KMS-11 (cell line): Measurements from ENCODE around the gene OTOF.

Source experiments
- H2AFZ ChIP-seq: fragments of 200-600 bp; sonication (generic); 2 replicates; pipeline ENCODE4 v1.6.1; 2016; ENCODE audit warnings: antibody characterized with exemption, mixed run types, low read depth
- H3K27ac ChIP-seq: fragments of 200-600 bp; sonication (generic); 2 replicates; pipeline ENCODE4 v1.6.1; 2016; ENCODE audit warnings: mild to moderate bottlenecking, mixed run types
- H3K27me3 ChIP-seq: fragments of 200-600 bp; sonication (generic); 2 replicates; pipeline ENCODE4 v1.6.1; 2017; ENCODE audit warnings: mild to moderate bottlenecking, low read depth, mixed run types, moderate library complexity; ENCODE audit not compliant: insufficient read depth
- H3K36me3 ChIP-seq: fragments of 200-600 bp; sonication (generic); 2 replicates; pipeline ENCODE4 v1.6.1; 2017; ENCODE audit warnings: mild to moderate bottlenecking, mixed run types; ENCODE audit not compliant: insufficient read depth
- H3K4me1 ChIP-seq: fragments of 200-600 bp; sonication (generic); 2 replicates; pipeline ENCODE4 v1.6.1; 2016; ENCODE audit warnings: mild to moderate bottlenecking, low read depth, mixed run types; ENCODE audit not compliant: poor library complexity, severe bottlenecking
- H3K4me2 ChIP-seq: fragments of 200-600 bp; sonication (generic); 2 replicates; pipeline ENCODE4 v1.7.0; 2016; ENCODE audit warnings: mild to moderate bottlenecking, mixed run types
- H3K4me3 ChIP-seq: fragments of 200-600 bp; sonication (generic); IDR thresholded peaks from 2 replicates; pipeline ENCODE4 v1.6.1; 2017; ENCODE audit warnings: low read depth, low read length, mixed read lengths; ENCODE audit not compliant: insufficient read depth
- H3K79me2 ChIP-seq: fragments of 200-600 bp; sonication (generic); 2 replicates; pipeline ENCODE4 v1.6.1; 2016; ENCODE audit warnings: low read depth, mixed run types; ENCODE audit not compliant: insufficient read depth
- H3K9ac ChIP-seq: fragments of 200-600 bp; sonication (generic); 2 replicates; pipeline ENCODE4 v1.6.1; 2016; ENCODE audit warnings: mild to moderate bottlenecking, mixed run types
- H4K20me1 ChIP-seq: fragments of 200-600 bp; sonication (generic); 2 replicates; pipeline ENCODE4 v1.6.1; 2016; ENCODE audit warnings: mild to moderate bottlenecking, mixed run types; ENCODE audit not compliant: insufficient read depth
- CTCF ChIP-seq: fragments of 200-600 bp; sonication (generic); conservative IDR thresholded peaks from 2 replicates; pipeline ENCODE4 v1.6.1; 2017; ENCODE audit warnings: low read depth, mild to moderate bottlenecking, antibody characterized with exemption, low read length, moderate library complexity, mixed read lengths

OTOF gene

GRCh38 chr2:26424221-26424620 is 53.7 kb downstream of the OTOF start:
- H3K79me2 ChIP-seq: no peaks in the 10 kb centered on the region
- TF ChIP-seq CTCF: no peak
- H3K9ac ChIP-seq: no peak overlapping the region
- H3K27ac ChIP-seq: no peak overlapping the region
- no peaks in the 10 kb centered on the region for H4K20me1 ChIP-seq
- H2AFZ ChIP-seq: no peak overlapping the region
- no peaks in the 10 kb centered on the region for H3K4me1 ChIP-seq
- no peaks in the 10 kb centered on the region for H3K36me3 ChIP-seq
- H3K27me3 ChIP-seq: no peaks in the 10 kb centered on the region
- no peak overlapping the region for H3K4me2 ChIP-seq
- H3K4me3 ChIP-seq: no peak overlapping the region

DNA sequence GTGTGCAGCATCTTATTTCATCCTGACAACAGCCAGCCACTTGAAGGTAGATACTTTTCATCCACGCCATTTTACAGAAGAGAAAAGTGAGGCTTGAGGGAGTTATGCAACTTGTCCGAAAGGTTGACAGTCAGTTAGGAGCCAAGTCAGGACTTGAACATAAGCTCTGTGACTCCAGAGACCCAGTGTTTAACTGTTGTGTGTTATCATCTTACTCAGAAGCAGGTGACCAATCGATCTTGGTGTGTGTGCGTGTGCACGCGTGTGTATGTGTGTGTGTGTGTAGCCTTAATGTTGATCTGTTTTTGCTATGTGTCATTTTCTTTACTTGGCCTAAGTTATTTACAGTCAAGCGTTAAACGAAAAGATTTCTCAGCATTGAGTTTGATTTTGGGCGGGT is 54.2 kb downstream of the OTOF start:
- Histone ChIP-seq H3K4me2 (no peak overlapping the region), H3K36me3 (no peaks in the 10 kb centered on the region), H3K4me1 (no peaks in the 10 kb centered on the region), H4K20me1 (no peaks in the 10 kb centered on the region), H3K9ac (no peak overlapping the region), H3K79me2 (no peaks in the 10 kb centered on the region), H3K27me3 (no peaks in the 10 kb centered on the region), H3K4me3 (no peak overlapping the region), H2AFZ (no peak overlapping the region), H3K27ac (no peak overlapping the region)
- TF ChIP-seq CTCF: no peak

- H3K4me3 ChIP-seq: no peak overlapping the region
- H3K9ac ChIP-seq: no peak overlapping the region
- H3K36me3 ChIP-seq: no peaks in the 10 kb centered on the region
- no peak overlapping the region for H3K27ac ChIP-seq
- no peak for TF ChIP-seq CTCF
- H3K4me2 ChIP-seq: no peak overlapping the region
- no peaks in the 10 kb centered on the region for H4K20me1 ChIP-seq
- no peaks in the 10 kb centered on the region for H3K79me2 ChIP-seq
- no peaks in the 10 kb centered on the region for H3K4me1 ChIP-seq
- H2AFZ ChIP-seq: no peak overlapping the region
- H3K27me3 ChIP-seq: no peaks in the 10 kb centered on the region
These were observed 54.8 kb downstream of the OTOF start for GRCh38 chr2:26422947-26423629.

DNA sequence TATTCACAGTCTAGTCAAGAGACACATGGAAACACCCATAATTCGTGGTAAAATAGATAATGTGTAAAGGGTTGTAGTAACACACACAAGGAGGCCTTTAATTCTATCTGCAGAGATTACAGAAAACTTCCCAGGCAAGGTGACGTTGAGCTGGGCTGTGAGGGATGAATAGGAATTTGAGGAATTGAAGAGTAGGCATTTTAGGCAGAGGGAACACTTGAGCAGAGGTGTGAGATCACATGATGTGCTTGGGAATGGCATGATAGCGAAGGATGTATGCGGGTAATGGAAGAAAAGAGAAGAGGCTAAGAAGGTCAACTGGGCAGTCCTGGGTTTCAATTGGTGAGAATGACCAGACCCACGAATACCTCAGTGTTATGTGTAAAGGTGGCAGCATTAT is 56.0 kb downstream of the OTOF start:
- H3K36me3 ChIP-seq: no peaks in the 10 kb centered on the region
- no peak overlapping the region for H3K4me3 ChIP-seq
- H3K4me2 ChIP-seq: no peak overlapping the region
- H3K79me2 ChIP-seq: no peaks in the 10 kb centered on the region
- H3K4me1 ChIP-seq: no peaks in the 10 kb centered on the region
- no peak for TF ChIP-seq CTCF
- H3K27ac ChIP-seq: no peak overlapping the region
- H2AFZ ChIP-seq: no peak overlapping the region
- H3K9ac ChIP-seq: no peak overlapping the region
- H3K27me3 ChIP-seq: no peaks in the 10 kb centered on the region
- H4K20me1 ChIP-seq: no peaks in the 10 kb centered on the region
